HUES64 (cell line): ENCODE measurements around the gene COL6A2.

Source experiments
- H3K27ac ChIP-seq: 2 replicates; pipeline ENCODE4 v1.7.0; 2013; ENCODE audit warnings: low read depth, low read length, inconsistent platforms
- H3K27me3 ChIP-seq: 2 replicates; pipeline ENCODE4 v1.6.1; 2013; ENCODE audit warnings: mild to moderate bottlenecking, low read length; ENCODE audit not compliant: insufficient read depth
- H3K36me3 ChIP-seq: 2 replicates; pipeline ENCODE4 v1.6.1; 2013; ENCODE audit warnings: mild to moderate bottlenecking, low read length; ENCODE audit not compliant: insufficient read depth
- H3K4me1 ChIP-seq: 2 replicates; pipeline ENCODE4 v1.6.1; 2013; ENCODE audit warnings: mild to moderate bottlenecking, low read length, moderate library complexity; ENCODE audit not compliant: insufficient read depth
- H3K4me3 ChIP-seq: 2 replicates; pipeline ENCODE4 v1.5.1; 2013; ENCODE audit warnings: mild to moderate bottlenecking, low read length, moderate library complexity
- H3K9ac ChIP-seq: 2 replicates; pipeline ENCODE4 v1.6.1; 2013; ENCODE audit warnings: mild to moderate bottlenecking, low read depth, low read length
- H3K9me3 ChIP-seq: 2 replicates; pipeline ENCODE4 v1.6.1; 2013; ENCODE audit warnings: low read depth, low read length; ENCODE audit not compliant: insufficient read depth
- WGBS: fragments of 150-250, 120-280 bp; methylation state at CpG from one replicate; pipeline ENCODE4 v1.1.7; 2013; ENCODE audit warnings: missing lambda C conversion rate; 5-methylcytosine and 5-hydroxymethylcytosine counted together

The COL6A2 gene

GRCh38 chr21:46119144-46119636 is 21.3 kb downstream of the COL6A2 start:
- Histone ChIP-seq H3K36me3 (peaks cover 40% of the 10 kb centered on the region), H3K4me3 (no peak overlapping the region), H3K27ac (no peak overlapping the region), H3K4me1 (no peaks in the 10 kb centered on the region), H3K9ac (no peak overlapping the region), H3K27me3 (no peaks in the 10 kb centered on the region), H3K9me3 (peaks cover 7% of the 10 kb centered on the region; the same call in 1 of the 2 replicates)
- 96% methylated on average over 12 of the region's 12 CpGs for WGBS

- peaks cover 38% of the 10 kb centered on the region for H3K36me3 ChIP-seq
- no peaks in the 10 kb centered on the region for H3K27me3 ChIP-seq
- H3K9ac ChIP-seq, result no peak overlapping the region
- no peak overlapping the region for H3K4me3 ChIP-seq
- no peaks in the 10 kb centered on the region for H3K4me1 ChIP-seq
- H3K27ac ChIP-seq, result no peak overlapping the region
- WGBS, result 96% methylated on average over 14 of the region's 14 CpGs
- peaks cover 3% of the 10 kb centered on the region; the same call in 1 of the 2 replicates for H3K9me3 ChIP-seq
Measured at GRCh38 chr21:46119637-46120271, 21.8 kb downstream of the COL6A2 start.

- Histone ChIP-seq H3K27ac (no peak overlapping the region), H3K4me1 (no peaks in the 10 kb centered on the region), H3K9ac (no peak overlapping the region), H3K36me3 (peaks cover 36% of the 10 kb centered on the region), H3K4me3 (no peak overlapping the region), H3K27me3 (no peaks in the 10 kb centered on the region), H3K9me3 (no peaks in the 10 kb centered on the region)
- whole genome bisulfite sequencing, result 95% methylated on average over 26 of the region's 26 CpGs
Measured at GRCh38 chr21:46120301-46121285, 22.7 kb downstream of the COL6A2 start.

GRCh38 chr21:46121286-46122221 is 23.6 kb downstream of the COL6A2 start:
- H3K36me3 ChIP-seq, result peaks cover 37% of the 10 kb centered on the region
- no peak overlapping the region for H3K4me3 ChIP-seq
- H3K4me1 ChIP-seq, result no peaks in the 10 kb centered on the region
- no peaks in the 10 kb centered on the region for H3K9me3 ChIP-seq
- no peak overlapping the region for H3K9ac ChIP-seq
- no peaks in the 10 kb centered on the region for H3K27me3 ChIP-seq
- H3K27ac ChIP-seq, result no peak overlapping the region
- 94% methylated on average over 29 of the region's 29 CpGs for WGBS

- WGBS, result 94% methylated on average over 12 of the region's 12 CpGs
- H3K4me3 ChIP-seq, result no peak overlapping the region
- H3K36me3 ChIP-seq, result peaks cover 38% of the 10 kb centered on the region
- no peak overlapping the region for H3K9ac ChIP-seq
- H3K9me3 ChIP-seq, result no peaks in the 10 kb centered on the region
- H3K27me3 ChIP-seq, result no peaks in the 10 kb centered on the region
- H3K27ac ChIP-seq, result no peak overlapping the region
- no peaks in the 10 kb centered on the region for H3K4me1 ChIP-seq
Measured at GRCh38 chr21:46122237-46122671, 24.3 kb downstream of the COL6A2 start.

GRCh38 chr21:46122758-46123683 is 25.1 kb downstream of the COL6A2 start:
- WGBS, result 94% methylated on average over 12 of the region's 12 CpGs
- no peak overlapping the region for H3K27ac ChIP-seq
- H3K36me3 ChIP-seq, result peaks cover 35% of the 10 kb centered on the region

GRCh38 chr21:46124083-46124925 is 26.4 kb downstream of the COL6A2 start:
- peaks cover 38% of the 10 kb centered on the region for H3K36me3 ChIP-seq
- H3K9me3 ChIP-seq, result no peaks in the 10 kb centered on the region
- H3K9ac ChIP-seq, result no peak overlapping the region
- H3K27me3 ChIP-seq, result no peaks in the 10 kb centered on the region
- WGBS, result 94% methylated on average over 16 of the region's 16 CpGs
- no peak overlapping the region for H3K4me3 ChIP-seq
- no peaks in the 10 kb centered on the region; the same call in 1 of the 2 replicates for H3K4me1 ChIP-seq
- no peak overlapping the region for H3K27ac ChIP-seq

More at GRCh38 chr21:46122758-46123683, 25.1 kb downstream of the COL6A2 start:
- no peaks in the 10 kb centered on the region for H3K9me3 ChIP-seq
- H3K27me3 ChIP-seq, result no peaks in the 10 kb centered on the region
- H3K4me1 ChIP-seq, result no peaks in the 10 kb centered on the region
- H3K4me3 ChIP-seq, result no peak overlapping the region
- no peak overlapping the region for H3K9ac ChIP-seq

GRCh38 chr21:46124926-46125845 is 27.3 kb downstream of the COL6A2 start:
- Histone ChIP-seq H3K9me3 (no peaks in the 10 kb centered on the region), H3K4me1 (no peaks in the 10 kb centered on the region; the same call in 1 of the 2 replicates), H3K9ac (no peak overlapping the region), H3K27me3 (no peaks in the 10 kb centered on the region), H3K27ac (no peak overlapping the region), H3K36me3 (peaks cover 43% of the 10 kb centered on the region), H3K4me3 (no peak overlapping the region)
- 96% methylated on average over 49 of the region's 49 CpGs for WGBS
